HCT116 (cell line): Measurements from ENCODE around the gene KRTAP10-9. TPM values are rescaled to one million over a fixed set of nuclear protein-coding genes. Genes with fewer than 3 reads are reported as not detected.

Source experiments
- ATAC-seq: fragments of 200-7000 bp; cut with Tn5 transposase; 2 replicates; pipeline ENCODE4 v1.9.1; 2020; ENCODE audit warnings: mild to moderate bottlenecking, moderate library complexity
- BruUV-seq: library from RNA; stranded (reverse); fragments of 400-500 nt; replicated peaks from 2 replicates; lab custom pipeline; 2021; lab: Mats Ljungman, UMichigan
- CTCF ChIA-PET: fragments of 300-600 bp; sonication (Branson Sonifier 250); formaldehyde crosslinking; loops from one replicate; lab custom pipeline; 2021; ENCODE audit warnings: antibody characterized with exemption; lab: Charles Lee
- POLR2A ChIA-PET: fragments of 300-600, 350-600 bp; sonication (Branson Sonifier 250); formaldehyde crosslinking; loops from one replicate; lab custom pipeline; 2021; ENCODE audit warnings: antibody characterized with exemption; lab: Charles Lee
- RAD21 ChIA-PET, 2 experiments: fragments of 300-600 bp; sonication (Branson Sonifier 250); formaldehyde crosslinking; loops; one replicate each; lab custom pipeline; 2023; ENCODE audit warnings: low total read pairs in 2 of 2; ENCODE audit not compliant: uncharacterized antibody in 2 of 2, unreplicated experiment in 2 of 2, low non-redundant PET in 1 of 2; lab: Charles Lee
- DNase-seq: peaks from one replicate; pipeline ENCODE4 v3.0.0-alpha.2; 2010; ENCODE audit warnings: low read depth, low spot score
- H2AFZ ChIP-seq: fragments of 200-600 bp; shearing (Covaris generic), sonication (generic); 2 replicates; pipeline ENCODE4 v1.6.1; 2017; ENCODE audit warnings: low read depth, mixed run types, mixed read lengths, antibody characterized with exemption, low read length; ENCODE audit not compliant: poor library complexity, severe bottlenecking
- H3K27ac ChIP-seq: 2 replicates; pipeline ENCODE4 v1.5.1; 2012; ENCODE audit warnings: low read depth, low read length
- H3K27me3 ChIP-seq: fragments of 200-600 bp; sonication (generic); 2 replicates; pipeline ENCODE4 v1.6.1; 2016; ENCODE audit warnings: mixed run types, low read length, mixed read lengths; ENCODE audit not compliant: insufficient read depth
- H3K36me3 ChIP-seq, 2 experiments: fragments of 200-500 bp in 1 of 2; fragments of 200-600 bp in 1 of 2; sonication (Bioruptor generic) in 1 of 2; sonication (generic) in 1 of 2; 2 replicates each; pipeline versions ENCODE4 v1.5.1 to v1.6.1; 2014 to 2016; ENCODE audit warnings: low read length in 2 of 2, inconsistent platforms in 1 of 2, mixed read lengths in 1 of 2, mixed run types in 1 of 2; ENCODE audit not compliant: insufficient read depth in 2 of 2, control insufficient read depth in 1 of 2
- H3K4me1 ChIP-seq, 2 experiments: fragments of 200-600 bp in 1 of 2; sonication (generic) in 1 of 2; 2 replicates each; pipeline versions ENCODE4 v1.5.1 to v1.6.1; 2012 to 2017; ENCODE audit warnings: low read length in 2 of 2, inconsistent platforms in 1 of 2, mild to moderate bottlenecking in 1 of 2, mixed read lengths in 1 of 2, mixed run types in 1 of 2, moderate library complexity in 1 of 2; ENCODE audit not compliant: insufficient read depth in 2 of 2, control insufficient read depth in 1 of 2
- H3K4me2 ChIP-seq: fragments of 200-600 bp; sonication (generic); 2 replicates; pipeline ENCODE4 v1.6.1; 2017; ENCODE audit warnings: mixed run types, low read length, mixed read lengths
- H3K4me3 ChIP-seq, 2 experiments: fragments of 200-600 bp in 1 of 2; sonication (generic) in 1 of 2; replicated peaks in 1 of 2; 2 replicates each; pipeline ENCODE4 v1.5.1; 2011 to 2016; ENCODE audit warnings: low read length in 2 of 2, control low read depth in 1 of 2, low read depth in 1 of 2, mild to moderate bottlenecking in 1 of 2, mixed read lengths in 1 of 2, mixed run types in 1 of 2
- H3K79me2 ChIP-seq: fragments of 200-600 bp; sonication (generic); 2 replicates; pipeline ENCODE4 v1.6.1; 2017; ENCODE audit warnings: mild to moderate bottlenecking, mixed run types, low read length, moderate library complexity, mixed read lengths; ENCODE audit not compliant: insufficient read depth
- H3K9ac ChIP-seq: fragments of 200-600 bp; sonication (generic); 2 replicates; pipeline ENCODE4 v1.6.1; 2016; ENCODE audit warnings: low read length, mixed read lengths
- H3K9me2 ChIP-seq: fragments of 200-600 bp; sonication (generic), shearing (Covaris generic); 2 replicates; pipeline ENCODE4 v1.6.1; 2017; ENCODE audit warnings: mixed run types, mild to moderate bottlenecking, moderate library complexity; ENCODE audit not compliant: insufficient read depth
- H3K9me3 ChIP-seq, 2 experiments: fragments of 200-500 bp in 1 of 2; fragments of 200-600 bp in 1 of 2; sonication (Bioruptor generic) in 1 of 2; sonication (generic) in 1 of 2; 2 replicates each; pipeline ENCODE4 v1.6.1; 2014 to 2017; ENCODE audit warnings: low read length in 2 of 2, mixed read lengths in 2 of 2, inconsistent platforms in 1 of 2, low read depth in 1 of 2, mild to moderate bottlenecking in 1 of 2, mixed run types in 1 of 2, moderate library complexity in 1 of 2; ENCODE audit not compliant: control insufficient read depth in 1 of 2, insufficient read depth in 1 of 2
- H4K20me1 ChIP-seq: fragments of 200-600 bp; sonication (generic), shearing (Covaris generic); 2 replicates; pipeline ENCODE4 v1.6.1; 2017; ENCODE audit warnings: mixed run types, mild to moderate bottlenecking, moderate library complexity; ENCODE audit not compliant: insufficient read depth
- CBX3 ChIP-seq: IDR thresholded peaks from 2 replicates; pipeline ENCODE4 v1.6.1; 2012; ENCODE audit warnings: low read depth
- EGR1 ChIP-seq: IDR thresholded peaks from 2 replicates; pipeline ENCODE4 v1.6.1; 2012; ENCODE audit warnings: low read depth
- EZH2phosphoT487 ChIP-seq: fragments of 200-600 bp; IDR thresholded peaks from 2 replicates; pipeline ENCODE4 v1.6.1; 2018; ENCODE audit warnings: antibody characterized with exemption, borderline replicate concordance
- POLR2A ChIP-seq: IDR thresholded peaks from 2 replicates; pipeline ENCODE4 v1.7.0; 2011; ENCODE audit warnings: borderline replicate concordance; ENCODE audit not compliant: insufficient read depth, insufficient read length; ENCODE audit errors: extremely low read depth
- POLR2AphosphoS5 ChIP-seq: IDR thresholded peaks from 2 replicates; pipeline ENCODE4 v1.6.1; 2011; ENCODE audit warnings: mild to moderate bottlenecking, low read depth, low read length, moderate library complexity
- SIN3A ChIP-seq: IDR thresholded peaks from 2 replicates; pipeline ENCODE4 v1.6.1; 2012; ENCODE audit warnings: low read depth
- SP1 ChIP-seq: IDR thresholded peaks from 2 replicates; pipeline ENCODE4 v1.6.1; 2012; ENCODE audit warnings: low read depth
- SRF ChIP-seq: IDR thresholded peaks from 2 replicates; pipeline ENCODE4 v1.6.1; 2012; ENCODE audit warnings: low read depth
- ZFX ChIP-seq: fragments of 450-650 bp; IDR thresholded peaks from 2 replicates; pipeline ENCODE4 v1.6.1; 2017
- intact Hi-C: fragments of 100-400 bp; cut with micrococcal nuclease; formaldehyde crosslinking; loops from 2 replicates; pipeline ENCODE4 v1.10.0; 2022
- total RNA-seq: library from RNA; stranded (reverse); gene quantifications from one replicate; pipeline ENCODE4 v1.2.1, GENCODE V29; 2021; ENCODE audit not compliant: unreplicated experiment
- TF ChIP-seq, protein P1 (sequence below): IDR thresholded peaks from 2 replicates; pipeline ENCODE4 v1.6.1; 2012
- TF ChIP-seq, protein P2 (sequence below), 3 experiments: fragments of 200-600 bp in 1 of 3; sonication (generic) in 1 of 3; IDR thresholded peaks in 2 of 3; conservative IDR thresholded peaks in 1 of 3; 2 replicates each; pipeline ENCODE4 v1.5.1; 2012 to 2017; ENCODE audit warnings: low read depth in 2 of 3, low read length in 2 of 3, antibody characterized with exemption in 1 of 3, borderline replicate concordance in 1 of 3, control low read depth in 1 of 3, mild to moderate bottlenecking in 1 of 3, mixed read lengths in 1 of 3, mixed run types in 1 of 3, moderate library complexity in 1 of 3; ENCODE audit not compliant: insufficient read depth in 1 of 3
- TF ChIP-seq, protein P3 (sequence below): IDR thresholded peaks from 2 replicates; pipeline ENCODE4 v1.6.1; 2012

The KRTAP10-9 gene
- total RNA-seq, 1 experiment from 2014 or later, result not detected

DNA sequence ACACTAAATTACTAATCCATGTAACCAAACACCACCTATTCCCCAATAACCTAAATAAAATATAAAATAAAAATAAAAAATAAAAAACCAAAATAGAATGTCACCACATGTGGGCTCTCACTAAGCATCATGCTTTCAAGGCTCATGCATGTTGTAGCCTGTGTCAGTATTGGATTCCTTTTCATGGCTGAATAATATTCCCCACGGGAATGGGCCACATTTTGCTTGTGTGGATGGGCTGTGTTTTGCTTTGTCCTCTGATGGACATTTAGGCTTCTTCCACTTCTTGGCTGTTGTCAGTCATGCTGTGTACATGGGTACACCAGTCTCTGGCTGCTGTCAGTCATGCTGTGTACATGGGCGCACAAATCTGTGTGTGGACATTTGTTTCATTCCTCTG lies 37.8 kb upstream of the KRTAP10-9 start:
- Histone ChIP-seq H4K20me1 (no peaks in the 10 kb centered on the region), H3K9me3 (no peaks in the 10 kb centered on the region), H3K4me1 (no peaks in the 10 kb centered on the region), H2AFZ (no peak overlapping the region), H3K9me2 (no peaks in the 10 kb centered on the region), H3K4me2 (no peak overlapping the region), H3K27me3 (peaks cover 23% of the 10 kb centered on the region), H3K79me2 (no peaks in the 10 kb centered on the region), H3K4me3 (no peak overlapping the region), H3K27ac (no peak overlapping the region), H3K9ac (no peak overlapping the region), H3K36me3 (no peaks in the 10 kb centered on the region)
- CTCF ChIA-PET, result no interaction called here
- intact Hi-C loops, result no loop called here
- ATAC-seq (no peak), DNase-seq (no peak)
- BruUV-seq, result no TSS peak
- RAD21 ChIA-PET, result no interaction called here
- TF ChIP-seq SIN3A, result no peak
- TF ChIP-seq EZH2phosphoT487, result no peak
- no peak for TF ChIP-seq ZFX
- no peak for TF ChIP-seq EGR1
- no peak for TF ChIP-seq POLR2A
- TF ChIP-seq, protein P1, sequence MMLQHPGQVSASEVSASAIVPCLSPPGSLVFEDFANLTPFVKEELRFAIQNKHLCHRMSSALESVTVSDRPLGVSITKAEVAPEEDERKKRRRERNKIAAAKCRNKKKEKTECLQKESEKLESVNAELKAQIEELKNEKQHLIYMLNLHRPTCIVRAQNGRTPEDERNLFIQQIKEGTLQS, result no peak
- TF ChIP-seq, protein P2, sequence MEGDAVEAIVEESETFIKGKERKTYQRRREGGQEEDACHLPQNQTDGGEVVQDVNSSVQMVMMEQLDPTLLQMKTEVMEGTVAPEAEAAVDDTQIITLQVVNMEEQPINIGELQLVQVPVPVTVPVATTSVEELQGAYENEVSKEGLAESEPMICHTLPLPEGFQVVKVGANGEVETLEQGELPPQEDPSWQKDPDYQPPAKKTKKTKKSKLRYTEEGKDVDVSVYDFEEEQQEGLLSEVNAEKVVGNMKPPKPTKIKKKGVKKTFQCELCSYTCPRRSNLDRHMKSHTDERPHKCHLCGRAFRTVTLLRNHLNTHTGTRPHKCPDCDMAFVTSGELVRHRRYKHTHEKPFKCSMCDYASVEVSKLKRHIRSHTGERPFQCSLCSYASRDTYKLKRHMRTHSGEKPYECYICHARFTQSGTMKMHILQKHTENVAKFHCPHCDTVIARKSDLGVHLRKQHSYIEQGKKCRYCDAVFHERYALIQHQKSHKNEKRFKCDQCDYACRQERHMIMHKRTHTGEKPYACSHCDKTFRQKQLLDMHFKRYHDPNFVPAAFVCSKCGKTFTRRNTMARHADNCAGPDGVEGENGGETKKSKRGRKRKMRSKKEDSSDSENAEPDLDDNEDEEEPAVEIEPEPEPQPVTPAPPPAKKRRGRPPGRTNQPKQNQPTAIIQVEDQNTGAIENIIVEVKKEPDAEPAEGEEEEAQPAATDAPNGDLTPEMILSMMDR (IDR thresholded peaks at IDR 0.05 in 2 of 3, conservative IDR thresholded peaks at IDR 0.05 in 1 of 3; ENCODE audit: borderline replicate concordance in 1 of 3, insufficient read depth in 1 of 3, low read depth in 2 of 3, low read length in 2 of 3), result no peak
- POLR2A ChIA-PET, result no interaction called here

DNA sequence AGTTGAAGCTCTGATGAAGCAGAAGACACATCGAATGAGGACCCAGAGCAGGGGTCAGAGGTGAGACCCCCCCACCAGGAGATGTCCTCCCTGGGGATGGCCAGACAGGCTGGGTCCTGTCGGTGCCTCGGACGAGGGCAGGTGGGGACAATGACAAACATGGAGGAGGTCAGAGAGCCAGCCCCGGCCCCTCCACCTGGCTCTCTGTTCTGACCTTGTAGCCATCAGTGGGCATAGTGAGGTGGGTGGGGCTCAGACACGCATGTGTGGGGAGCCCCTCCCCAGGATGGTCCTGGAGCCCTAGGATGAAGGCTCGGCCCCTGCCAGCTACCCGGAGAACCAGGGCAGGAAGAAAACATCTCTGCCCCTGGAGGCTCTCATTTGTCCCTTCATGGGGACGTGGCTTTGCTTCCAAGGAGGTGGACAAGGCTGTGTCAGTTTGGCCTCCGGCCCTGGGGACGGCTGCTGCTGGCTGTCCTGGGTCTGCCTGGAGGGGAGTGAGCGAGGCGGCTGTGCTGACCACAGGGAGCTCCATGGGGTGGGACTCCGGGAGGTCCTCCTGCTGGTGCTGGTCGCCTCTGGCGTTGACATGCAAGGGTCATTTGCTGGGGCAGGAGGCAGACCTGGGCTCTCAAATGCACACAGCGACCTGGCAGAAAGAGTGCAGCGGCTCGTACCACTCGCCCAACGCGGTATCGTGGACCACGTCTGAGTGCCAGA lies 37.1 kb upstream of the KRTAP10-9 start:
- H3K4me1 ChIP-seq, result no peaks in the 10 kb centered on the region
- H2AFZ ChIP-seq, result no peak overlapping the region
- TF ChIP-seq CBX3 (no peak), SRF (no peak), POLR2AphosphoS5 (no peak), ZFX (no peak), POLR2A (no peak), SP1 (no peak)
- TF ChIP-seq, protein P1, result no peak
- TF ChIP-seq, protein P3, sequence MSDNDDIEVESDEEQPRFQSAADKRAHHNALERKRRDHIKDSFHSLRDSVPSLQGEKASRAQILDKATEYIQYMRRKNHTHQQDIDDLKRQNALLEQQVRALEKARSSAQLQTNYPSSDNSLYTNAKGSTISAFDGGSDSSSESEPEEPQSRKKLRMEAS, result no peak
- TF ChIP-seq, protein P2 (IDR thresholded peaks at IDR 0.05 in 2 of 3, conservative IDR thresholded peaks at IDR 0.05 in 1 of 3; ENCODE audit: borderline replicate concordance in 1 of 3, insufficient read depth in 1 of 3, low read depth in 2 of 3, low read length in 2 of 3), result no peak
- TF ChIP-seq, all 23 proteins: peak for 0
- DNase-seq (no peak), ATAC-seq (no peak)
- H3K9me2 ChIP-seq, result no peaks in the 10 kb centered on the region
- no TSS peak for BruUV-seq
- intact Hi-C loops, result no loop called here
- peaks cover 16% of the 10 kb centered on the region for H3K27me3 ChIP-seq
- no peaks in the 10 kb centered on the region for H3K36me3 ChIP-seq
- no peaks in the 10 kb centered on the region for H3K79me2 ChIP-seq
- CTCF ChIA-PET, result no interaction called here
- no peak overlapping the region for H3K4me2 ChIP-seq
- no peak overlapping the region for H3K27ac ChIP-seq
- RAD21 ChIA-PET, result no interaction called here
- no peaks in the 10 kb centered on the region for H3K9me3 ChIP-seq
- H3K9ac ChIP-seq, result no peak overlapping the region
- no peaks in the 10 kb centered on the region for H4K20me1 ChIP-seq
- no peak overlapping the region for H3K4me3 ChIP-seq
- POLR2A ChIA-PET, result no interaction called here
